Left lung (tissue), 10 donors: ENCODE measurements around the gene SERPINA5. TPM values are rescaled to one million over a fixed set of nuclear protein-coding genes. Genes with fewer than 3 reads are reported as not detected.
"Not testable (repeated sequence)": the region's sequence is repeated elsewhere in the genome, so short reads cannot be mapped to it uniquely, and the experiment has no call there.

Source experiments
- ATAC-seq: fragments of 200-7000 bp; cut with Tn5 transposase; one replicate; pipeline ENCODE4 v1.9.1; 2020; ENCODE audit warnings: moderate library complexity
- DNase-seq, 4 donors: peaks; one replicate each; pipeline ENCODE4 v3.0.0-alpha.2; 2013 to 2020
- H3K27ac ChIP-seq, 2 donors: fragments of 200-600 bp; sonication (generic) in 1 of 2; one replicate each; pipeline versions ENCODE4 v1.5.0 to v1.8.0; 2020 to 2021
- H3K27me3 ChIP-seq, 2 donors: fragments of 200-600 bp; sonication (generic) in 1 of 2; one replicate each; pipeline versions ENCODE4 v1.5.0 to v1.8.0; 2020 to 2021
- H3K36me3 ChIP-seq, 2 donors: fragments of 200-600 bp; sonication (generic) in 1 of 2; one replicate each; pipeline versions ENCODE4 v1.5.0 to v1.8.0; 2020 to 2021
- H3K4me1 ChIP-seq, 2 donors: fragments of 200-600 bp; one replicate each; pipeline ENCODE4 v1.8.0; 2021
- H3K4me3 ChIP-seq, 2 donors: fragments of 200-600 bp; sonication (generic) in 1 of 2; one replicate each; pipeline versions ENCODE4 v1.5.0 to v1.8.0; 2020 to 2021; ENCODE audit warnings: mild to moderate bottlenecking in 1 of 2
- H3K9me3 ChIP-seq, 2 donors: fragments of 200-600 bp; sonication (generic) in 1 of 2; one replicate each; pipeline versions ENCODE4 v1.5.0 to v1.8.0; 2020 to 2021
- intact Hi-C, 2 donors: fragments of 100-400 bp; cut with DNase I; formaldehyde crosslinking; loops; one replicate each; pipeline versions ENCODE4 v1.11.2 to v1.14.2; 2022
- polyA plus RNA-seq, 6 donors: library from polyadenylated mRNA; unstranded; fragments of 120-200 nt; gene quantifications; one replicate each; pipeline ENCODE4 v1.2.1, GENCODE V29; 2013; ENCODE audit not compliant: insufficient read length in 6 of 6
- total RNA-seq, 2 donors: library from RNA; stranded (reverse); fragmentation: NEBNext Ultra II Directional; extraction: Animal tissue kit (Norgen Biotek cat#: 25700); gene quantifications; one replicate each; pipeline ENCODE4 v1.2.1, GENCODE V29; 2021
- TF ChIP-seq, protein P1 (sequence below), 2 donors: fragments of 200-600 bp; sonication (generic) in 1 of 2; IDR thresholded peaks; one replicate each; pipeline versions ENCODE4 v1.5.0 to v1.8.0; 2021; ENCODE audit warnings: antibody characterized with exemption in 2 of 2
- donor health status: DM: no; HTN: yes; CAD: no.
- donor health status: DM: no; HTN: no; CAD: no.

Gene SERPINA5
- total and polyA plus RNA-seq, 8 donors: 0.26 to 3.2 (median 0.70) TPM

DNA sequence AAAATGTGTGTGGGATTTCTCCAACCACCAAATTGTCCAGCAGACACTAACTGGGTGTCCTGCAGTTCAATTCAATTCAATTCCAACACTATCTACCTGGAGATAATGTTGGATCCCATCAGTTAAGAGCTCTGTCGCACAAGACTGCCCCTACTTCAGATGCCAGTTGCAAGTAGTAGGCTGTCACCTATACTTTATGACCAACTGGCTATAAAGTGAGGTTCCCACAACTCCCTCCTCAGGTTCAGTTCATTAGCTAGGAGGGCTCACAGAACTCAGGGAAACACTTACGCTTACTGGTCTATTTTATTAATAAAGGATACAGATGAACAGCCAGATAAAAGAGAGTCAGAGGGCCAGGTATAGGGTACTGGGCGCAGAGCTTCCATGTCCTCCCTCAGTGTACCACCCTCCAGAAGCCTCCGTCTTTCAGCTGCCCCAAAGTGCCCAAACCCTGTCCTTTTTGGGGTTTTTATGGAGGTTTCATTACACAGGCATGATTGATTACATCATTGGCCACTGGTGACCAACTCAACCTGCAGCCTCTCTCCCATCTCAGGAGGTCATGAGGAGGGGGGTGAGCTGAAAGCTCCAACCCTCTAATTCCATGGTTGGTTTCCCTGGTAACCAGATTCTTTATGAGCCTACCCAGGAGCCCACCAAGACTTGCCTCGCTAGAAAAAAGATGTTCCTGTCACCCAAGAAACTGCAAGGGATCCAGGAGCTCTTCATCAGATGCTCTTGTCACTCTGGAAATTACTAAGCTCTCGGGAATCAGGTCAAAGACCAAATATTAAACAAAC is 7.5 kb upstream of the SERPINA5 start:
- no peaks in the 10 kb centered on the region for H3K36me3 ChIP-seq
- TF ChIP-seq, protein P1, sequence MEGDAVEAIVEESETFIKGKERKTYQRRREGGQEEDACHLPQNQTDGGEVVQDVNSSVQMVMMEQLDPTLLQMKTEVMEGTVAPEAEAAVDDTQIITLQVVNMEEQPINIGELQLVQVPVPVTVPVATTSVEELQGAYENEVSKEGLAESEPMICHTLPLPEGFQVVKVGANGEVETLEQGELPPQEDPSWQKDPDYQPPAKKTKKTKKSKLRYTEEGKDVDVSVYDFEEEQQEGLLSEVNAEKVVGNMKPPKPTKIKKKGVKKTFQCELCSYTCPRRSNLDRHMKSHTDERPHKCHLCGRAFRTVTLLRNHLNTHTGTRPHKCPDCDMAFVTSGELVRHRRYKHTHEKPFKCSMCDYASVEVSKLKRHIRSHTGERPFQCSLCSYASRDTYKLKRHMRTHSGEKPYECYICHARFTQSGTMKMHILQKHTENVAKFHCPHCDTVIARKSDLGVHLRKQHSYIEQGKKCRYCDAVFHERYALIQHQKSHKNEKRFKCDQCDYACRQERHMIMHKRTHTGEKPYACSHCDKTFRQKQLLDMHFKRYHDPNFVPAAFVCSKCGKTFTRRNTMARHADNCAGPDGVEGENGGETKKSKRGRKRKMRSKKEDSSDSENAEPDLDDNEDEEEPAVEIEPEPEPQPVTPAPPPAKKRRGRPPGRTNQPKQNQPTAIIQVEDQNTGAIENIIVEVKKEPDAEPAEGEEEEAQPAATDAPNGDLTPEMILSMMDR (IDR thresholded peaks at IDR 0.05): no peak
- intact Hi-C loops: no loop called here
- ATAC-seq (no peak), DNase-seq (no peak)
- H3K4me3 ChIP-seq: no peak overlapping the region
- H3K9me3 ChIP-seq: no peaks in the 10 kb centered on the region
- no peaks in the 10 kb centered on the region for H3K27me3 ChIP-seq
- no peak overlapping the region for H3K27ac ChIP-seq
- no peaks in the 10 kb centered on the region for H3K4me1 ChIP-seq

DNA sequence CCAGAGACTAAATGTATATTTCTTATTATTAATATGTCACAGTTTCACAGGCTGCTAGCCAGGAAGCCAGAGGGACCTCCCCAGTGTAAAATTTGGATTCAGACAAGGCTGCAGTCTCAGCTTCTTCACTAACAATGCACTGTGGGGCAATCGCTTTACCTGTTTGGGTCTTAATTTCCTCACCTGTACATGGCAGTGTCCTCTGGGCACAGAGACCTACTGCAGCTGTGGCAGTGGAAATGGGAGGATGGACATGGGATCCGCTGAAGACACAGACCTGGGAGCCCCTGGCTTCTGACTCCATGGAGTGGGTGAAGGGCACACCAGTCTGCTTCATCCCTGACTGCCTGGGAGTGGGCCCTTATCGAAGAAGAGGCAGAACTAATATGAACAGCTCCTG is 6.9 kb upstream of the SERPINA5 start:
- TF ChIP-seq, protein P1 (IDR thresholded peaks at IDR 0.05): no peak
- no peak overlapping the region for H3K27ac ChIP-seq
- ATAC-seq: no peak
- DNase-seq: no peak
- H3K4me1 ChIP-seq: no peaks in the 10 kb centered on the region
- no peaks in the 10 kb centered on the region for H3K27me3 ChIP-seq
- no peak overlapping the region for H3K4me3 ChIP-seq
- intact Hi-C loops: no loop called here
- H3K9me3 ChIP-seq: no peaks in the 10 kb centered on the region
- H3K36me3 ChIP-seq: no peaks in the 10 kb centered on the region

DNA sequence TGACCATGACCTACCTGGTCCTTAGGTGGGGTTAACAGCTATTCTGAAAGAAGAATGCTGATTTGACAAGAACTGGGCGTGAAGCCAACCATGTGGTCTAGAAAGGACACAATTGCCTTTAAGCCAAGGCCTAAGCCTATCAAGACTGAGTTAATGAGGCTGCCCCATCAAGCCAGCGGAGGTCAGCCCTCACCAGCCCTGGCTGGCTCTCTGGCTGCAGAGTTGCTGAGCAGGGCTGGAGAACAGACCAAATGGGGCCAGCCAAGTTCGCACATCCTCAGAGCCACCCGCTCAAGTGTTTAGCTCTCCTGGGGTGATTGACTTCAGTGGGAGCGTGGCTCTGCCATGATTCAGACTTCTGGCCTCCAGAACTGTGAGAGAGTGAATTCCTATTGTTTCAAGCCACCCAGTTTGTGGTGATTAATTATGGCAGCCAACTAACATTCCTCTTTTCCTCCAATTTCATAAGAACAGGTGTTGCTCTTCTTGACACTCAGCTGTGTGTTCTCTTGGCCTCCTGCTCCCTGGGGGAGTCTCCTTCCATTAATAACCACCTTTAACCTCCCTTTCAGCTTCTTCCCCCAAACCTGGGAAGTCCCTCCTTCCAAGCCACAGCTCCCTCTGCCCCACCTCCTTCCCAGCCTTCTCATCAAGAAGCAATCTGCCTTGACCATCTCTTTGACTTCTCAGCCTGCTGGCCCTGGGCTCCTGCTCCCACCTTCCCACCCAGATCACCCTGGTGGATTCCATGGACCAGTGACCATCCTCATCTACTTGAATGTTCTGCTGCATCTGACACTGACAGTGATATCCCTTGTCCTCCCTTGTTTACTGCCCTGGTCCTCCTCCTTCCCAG is 5.3 kb upstream of the SERPINA5 start:
- intact Hi-C loops: no loop called here

DNA sequence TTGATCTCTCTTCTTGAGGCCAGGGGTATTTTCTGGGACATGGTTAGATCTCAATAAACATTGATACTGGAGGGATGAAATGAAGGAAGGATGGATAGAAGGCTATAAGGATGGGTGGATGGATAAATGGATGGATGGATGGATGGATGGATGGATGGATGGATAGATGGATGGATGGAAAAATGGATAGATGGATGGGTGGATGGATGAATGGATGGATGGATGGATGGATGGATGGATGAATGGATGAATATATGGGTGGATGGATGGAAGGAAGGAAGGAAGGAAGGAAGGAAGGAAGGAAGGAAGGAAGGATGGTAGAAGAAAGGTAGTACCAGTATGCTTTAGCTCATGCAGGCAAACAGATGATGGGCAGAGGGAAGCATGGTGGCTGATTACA is 3.8 kb upstream of the SERPINA5 start:
- intact Hi-C loops, H3K4me3 ChIP-seq, H3K9me3 ChIP-seq, ATAC-seq, DNase-seq, H3K27me3 ChIP-seq, H3K4me1 ChIP-seq, H3K27ac ChIP-seq, H3K36me3 ChIP-seq: not testable (repeated sequence)

More for the DNA sequence above, 5.3 kb upstream of the SERPINA5 start:
- no peaks in the 10 kb centered on the region for H3K27me3 ChIP-seq
- H3K4me3 ChIP-seq: no peak overlapping the region
- no peaks in the 10 kb centered on the region for H3K9me3 ChIP-seq
- ATAC-seq (no peak), DNase-seq (peak in 1 of 4 donors; percentile 27)
- no peak overlapping the region for H3K27ac ChIP-seq
- no peaks in the 10 kb centered on the region for H3K4me1 ChIP-seq
- H3K36me3 ChIP-seq: no peaks in the 10 kb centered on the region
- TF ChIP-seq, protein P1 (IDR thresholded peaks at IDR 0.05): no peak

DNA sequence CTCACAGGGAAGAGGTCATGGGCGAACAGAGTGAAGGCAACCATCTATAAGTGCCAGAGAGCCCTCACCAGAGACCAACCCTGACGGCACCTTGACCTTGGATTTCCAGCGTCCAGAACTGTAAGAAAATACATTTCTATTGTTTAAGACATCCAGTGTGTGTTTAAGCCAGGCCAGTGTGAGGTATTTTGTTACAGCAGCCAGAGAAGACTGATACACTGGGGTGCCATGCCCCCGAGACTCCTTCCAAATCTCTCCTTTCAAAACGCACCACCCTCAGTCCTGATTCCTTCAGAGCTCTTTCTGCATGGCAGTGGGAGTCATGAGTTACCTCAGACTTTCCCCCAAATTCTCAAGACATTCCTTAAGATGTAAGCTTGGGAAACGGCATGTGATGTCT is 2.5 kb upstream of the SERPINA5 start:
- Histone ChIP-seq H3K4me1 (no peaks in the 10 kb centered on the region), H3K27ac (no peak overlapping the region), H3K36me3 (no peaks in the 10 kb centered on the region), H3K4me3 (no peak overlapping the region), H3K27me3 (no peaks in the 10 kb centered on the region), H3K9me3 (no peaks in the 10 kb centered on the region)
- TF ChIP-seq, protein P1 (IDR thresholded peaks at IDR 0.05): no peak
- no peak for ATAC-seq
- intact Hi-C loops: no loop called here
- no peak for DNase-seq
